HCT116 (cell line): ENCODE data around the gene CAT. TPM values are rescaled to one million over a fixed set of nuclear protein-coding genes. Genes with fewer than 3 reads are reported as not detected.

Source experiments
- ATAC-seq: fragments of 200-7000 bp; cut with Tn5 transposase; 2 replicates; pipeline ENCODE4 v1.9.1; 2020; ENCODE audit warnings: mild to moderate bottlenecking, moderate library complexity
- BruUV-seq: library from RNA; stranded (reverse); fragments of 400-500 nt; replicated peaks from 2 replicates; lab custom pipeline; 2021; lab: Mats Ljungman, UMichigan
- CTCF ChIA-PET: fragments of 300-600 bp; sonication (Branson Sonifier 250); formaldehyde crosslinking; loops from one replicate; lab custom pipeline; 2021; ENCODE audit warnings: antibody characterized with exemption; lab: Charles Lee
- POLR2A ChIA-PET: fragments of 300-600, 350-600 bp; sonication (Branson Sonifier 250); formaldehyde crosslinking; loops from one replicate; lab custom pipeline; 2021; ENCODE audit warnings: antibody characterized with exemption; lab: Charles Lee
- RAD21 ChIA-PET, 2 experiments: fragments of 300-600 bp; sonication (Branson Sonifier 250); formaldehyde crosslinking; loops; one replicate each; lab custom pipeline; 2023; ENCODE audit warnings: low total read pairs in 2 of 2; ENCODE audit not compliant: uncharacterized antibody in 2 of 2, unreplicated experiment in 2 of 2, low non-redundant PET in 1 of 2; lab: Charles Lee
- DNase-seq: peaks from one replicate; pipeline ENCODE4 v3.0.0-alpha.2; 2010; ENCODE audit warnings: low read depth, low spot score
- H2AFZ ChIP-seq: fragments of 200-600 bp; shearing (Covaris generic), sonication (generic); 2 replicates; pipeline ENCODE4 v1.6.1; 2017; ENCODE audit warnings: low read depth, mixed run types, mixed read lengths, antibody characterized with exemption, low read length; ENCODE audit not compliant: poor library complexity, severe bottlenecking
- H3K27ac ChIP-seq: 2 replicates; pipeline ENCODE4 v1.5.1; 2012; ENCODE audit warnings: low read depth, low read length
- H3K27me3 ChIP-seq: fragments of 200-600 bp; sonication (generic); 2 replicates; pipeline ENCODE4 v1.6.1; 2016; ENCODE audit warnings: mixed run types, low read length, mixed read lengths; ENCODE audit not compliant: insufficient read depth
- H3K36me3 ChIP-seq, 2 experiments: fragments of 200-500 bp in 1 of 2; fragments of 200-600 bp in 1 of 2; sonication (Bioruptor generic) in 1 of 2; sonication (generic) in 1 of 2; 2 replicates each; pipeline versions ENCODE4 v1.5.1 to v1.6.1; 2014 to 2016; ENCODE audit warnings: low read length in 2 of 2, inconsistent platforms in 1 of 2, mixed read lengths in 1 of 2, mixed run types in 1 of 2; ENCODE audit not compliant: insufficient read depth in 2 of 2, control insufficient read depth in 1 of 2
- H3K4me1 ChIP-seq, 2 experiments: fragments of 200-600 bp in 1 of 2; sonication (generic) in 1 of 2; 2 replicates each; pipeline versions ENCODE4 v1.5.1 to v1.6.1; 2012 to 2017; ENCODE audit warnings: low read length in 2 of 2, inconsistent platforms in 1 of 2, mild to moderate bottlenecking in 1 of 2, mixed read lengths in 1 of 2, mixed run types in 1 of 2, moderate library complexity in 1 of 2; ENCODE audit not compliant: insufficient read depth in 2 of 2, control insufficient read depth in 1 of 2
- H3K4me2 ChIP-seq: fragments of 200-600 bp; sonication (generic); 2 replicates; pipeline ENCODE4 v1.6.1; 2017; ENCODE audit warnings: mixed run types, low read length, mixed read lengths
- H3K4me3 ChIP-seq, 2 experiments: fragments of 200-600 bp in 1 of 2; sonication (generic) in 1 of 2; replicated peaks in 1 of 2; 2 replicates each; pipeline ENCODE4 v1.5.1; 2011 to 2016; ENCODE audit warnings: low read length in 2 of 2, control low read depth in 1 of 2, low read depth in 1 of 2, mild to moderate bottlenecking in 1 of 2, mixed read lengths in 1 of 2, mixed run types in 1 of 2
- H3K79me2 ChIP-seq: fragments of 200-600 bp; sonication (generic); 2 replicates; pipeline ENCODE4 v1.6.1; 2017; ENCODE audit warnings: mild to moderate bottlenecking, mixed run types, low read length, moderate library complexity, mixed read lengths; ENCODE audit not compliant: insufficient read depth
- H3K9ac ChIP-seq: fragments of 200-600 bp; sonication (generic); 2 replicates; pipeline ENCODE4 v1.6.1; 2016; ENCODE audit warnings: low read length, mixed read lengths
- H3K9me2 ChIP-seq: fragments of 200-600 bp; sonication (generic), shearing (Covaris generic); 2 replicates; pipeline ENCODE4 v1.6.1; 2017; ENCODE audit warnings: mixed run types, mild to moderate bottlenecking, moderate library complexity; ENCODE audit not compliant: insufficient read depth
- H3K9me3 ChIP-seq, 2 experiments: fragments of 200-500 bp in 1 of 2; fragments of 200-600 bp in 1 of 2; sonication (Bioruptor generic) in 1 of 2; sonication (generic) in 1 of 2; 2 replicates each; pipeline ENCODE4 v1.6.1; 2014 to 2017; ENCODE audit warnings: low read length in 2 of 2, mixed read lengths in 2 of 2, inconsistent platforms in 1 of 2, low read depth in 1 of 2, mild to moderate bottlenecking in 1 of 2, mixed run types in 1 of 2, moderate library complexity in 1 of 2; ENCODE audit not compliant: control insufficient read depth in 1 of 2, insufficient read depth in 1 of 2
- H4K20me1 ChIP-seq: fragments of 200-600 bp; sonication (generic), shearing (Covaris generic); 2 replicates; pipeline ENCODE4 v1.6.1; 2017; ENCODE audit warnings: mixed run types, mild to moderate bottlenecking, moderate library complexity; ENCODE audit not compliant: insufficient read depth
- EZH2 ChIP-seq: fragments of 200-600 bp; sonication (generic); IDR thresholded peaks from 2 replicates; pipeline ENCODE4 v1.6.1; 2017; ENCODE audit warnings: antibody characterized with exemption, mixed run types
- FOSL1 ChIP-seq: IDR thresholded peaks from 2 replicates; pipeline ENCODE4 v1.6.1; 2012; ENCODE audit warnings: low read depth
- RAD21 ChIP-seq: IDR thresholded peaks from 2 replicates; pipeline ENCODE4 v1.6.1; 2012; ENCODE audit warnings: low read depth, mild to moderate bottlenecking
- SIN3A ChIP-seq: IDR thresholded peaks from 2 replicates; pipeline ENCODE4 v1.6.1; 2012; ENCODE audit warnings: low read depth
- SRF ChIP-seq: IDR thresholded peaks from 2 replicates; pipeline ENCODE4 v1.6.1; 2012; ENCODE audit warnings: low read depth
- intact Hi-C: fragments of 100-400 bp; cut with micrococcal nuclease; formaldehyde crosslinking; loops from 2 replicates; pipeline ENCODE4 v1.10.0; 2022
- total RNA-seq: library from RNA; stranded (reverse); gene quantifications from one replicate; pipeline ENCODE4 v1.2.1, GENCODE V29; 2021; ENCODE audit not compliant: unreplicated experiment
- TF ChIP-seq, protein P1 (sequence below): IDR thresholded peaks from 2 replicates; pipeline ENCODE4 v1.6.1; 2012
- TF ChIP-seq, protein P2 (sequence below): IDR thresholded peaks from 2 replicates; pipeline ENCODE4 v1.6.1; 2011; ENCODE audit warnings: mild to moderate bottlenecking, low read length, moderate library complexity; ENCODE audit not compliant: insufficient replicate concordance; ENCODE audit errors: extremely low read depth
- TF ChIP-seq, protein P3 (sequence below), 3 experiments: fragments of 200-600 bp in 1 of 3; sonication (generic) in 1 of 3; IDR thresholded peaks in 2 of 3; conservative IDR thresholded peaks in 1 of 3; 2 replicates each; pipeline ENCODE4 v1.5.1; 2012 to 2017; ENCODE audit warnings: low read depth in 2 of 3, low read length in 2 of 3, antibody characterized with exemption in 1 of 3, borderline replicate concordance in 1 of 3, control low read depth in 1 of 3, mild to moderate bottlenecking in 1 of 3, mixed read lengths in 1 of 3, mixed run types in 1 of 3, moderate library complexity in 1 of 3; ENCODE audit not compliant: insufficient read depth in 1 of 3
- TF ChIP-seq, protein P4 (sequence below): IDR thresholded peaks from 2 replicates; pipeline ENCODE4 v1.6.1; 2012; ENCODE audit warnings: low read depth

CAT gene
- total RNA-seq, 1 experiment from 2014 or later = 50.9 TPM

DNA sequence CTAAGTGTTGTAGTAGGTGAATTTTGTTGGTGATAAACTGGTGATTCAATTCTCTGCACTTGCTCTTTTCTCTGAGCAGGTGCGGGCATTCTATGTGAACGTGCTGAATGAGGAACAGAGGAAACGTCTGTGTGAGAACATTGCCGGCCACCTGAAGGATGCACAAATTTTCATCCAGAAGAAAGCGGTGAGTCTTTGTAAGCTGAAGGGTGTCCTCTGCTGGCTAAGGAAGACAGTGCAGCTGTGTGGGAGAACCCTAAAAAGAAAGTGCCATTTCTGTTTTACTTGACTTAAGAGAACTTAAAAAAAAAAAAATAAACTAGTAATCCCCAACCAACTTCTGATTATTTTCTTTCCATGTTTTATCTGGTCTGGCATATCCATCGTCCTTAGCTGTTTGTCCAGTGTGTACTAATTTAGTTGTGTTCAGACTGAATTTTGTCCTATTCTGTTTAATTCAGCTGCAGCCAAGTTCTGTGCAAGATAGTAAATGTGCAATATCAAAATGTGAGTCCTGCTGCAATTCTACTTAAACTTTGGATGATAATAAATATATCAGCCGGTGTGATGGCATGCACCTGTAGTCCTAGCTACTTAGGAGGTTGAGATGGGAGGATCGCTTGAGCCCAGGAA, 29.6 kb downstream of the CAT start:
- DNase-seq (peak; percentile 28), ATAC-seq (peak; percentile 81)
- Histone ChIP-seq H3K27me3 (no peaks in the 10 kb centered on the region), H3K9ac (no peak overlapping the region), H3K36me3 (peaks cover 22 to 34% of the 10 kb centered on the region in 2 experiments; a peak in 3 of 4 replicates), H3K4me1 (no peaks in the 10 kb centered on the region), H3K4me2 (no peak overlapping the region), H3K27ac (no peak overlapping the region), H4K20me1 (no peaks in the 10 kb centered on the region), H3K79me2 (no peaks in the 10 kb centered on the region), H3K9me3 (no peaks in the 10 kb centered on the region), H3K9me2 (no peaks in the 10 kb centered on the region), H2AFZ (no peak overlapping the region), H3K4me3 (no peak overlapping the region)
- TF ChIP-seq SRF (no peak), SIN3A (no peak), EZH2 (no peak), FOSL1 (no peak), RAD21 (peak; percentile 79)
- TF ChIP-seq, protein P1, sequence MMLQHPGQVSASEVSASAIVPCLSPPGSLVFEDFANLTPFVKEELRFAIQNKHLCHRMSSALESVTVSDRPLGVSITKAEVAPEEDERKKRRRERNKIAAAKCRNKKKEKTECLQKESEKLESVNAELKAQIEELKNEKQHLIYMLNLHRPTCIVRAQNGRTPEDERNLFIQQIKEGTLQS = no peak
- TF ChIP-seq, protein P2, sequence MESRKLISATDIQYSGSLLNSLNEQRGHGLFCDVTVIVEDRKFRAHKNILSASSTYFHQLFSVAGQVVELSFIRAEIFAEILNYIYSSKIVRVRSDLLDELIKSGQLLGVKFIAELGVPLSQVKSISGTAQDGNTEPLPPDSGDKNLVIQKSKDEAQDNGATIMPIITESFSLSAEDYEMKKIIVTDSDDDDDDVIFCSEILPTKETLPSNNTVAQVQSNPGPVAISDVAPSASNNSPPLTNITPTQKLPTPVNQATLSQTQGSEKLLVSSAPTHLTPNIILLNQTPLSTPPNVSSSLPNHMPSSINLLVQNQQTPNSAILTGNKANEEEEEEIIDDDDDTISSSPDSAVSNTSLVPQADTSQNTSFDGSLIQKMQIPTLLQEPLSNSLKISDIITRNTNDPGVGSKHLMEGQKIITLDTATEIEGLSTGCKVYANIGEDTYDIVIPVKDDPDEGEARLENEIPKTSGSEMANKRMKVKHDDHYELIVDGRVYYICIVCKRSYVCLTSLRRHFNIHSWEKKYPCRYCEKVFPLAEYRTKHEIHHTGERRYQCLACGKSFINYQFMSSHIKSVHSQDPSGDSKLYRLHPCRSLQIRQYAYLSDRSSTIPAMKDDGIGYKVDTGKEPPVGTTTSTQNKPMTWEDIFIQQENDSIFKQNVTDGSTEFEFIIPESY = no peak
- TF ChIP-seq, protein P3, sequence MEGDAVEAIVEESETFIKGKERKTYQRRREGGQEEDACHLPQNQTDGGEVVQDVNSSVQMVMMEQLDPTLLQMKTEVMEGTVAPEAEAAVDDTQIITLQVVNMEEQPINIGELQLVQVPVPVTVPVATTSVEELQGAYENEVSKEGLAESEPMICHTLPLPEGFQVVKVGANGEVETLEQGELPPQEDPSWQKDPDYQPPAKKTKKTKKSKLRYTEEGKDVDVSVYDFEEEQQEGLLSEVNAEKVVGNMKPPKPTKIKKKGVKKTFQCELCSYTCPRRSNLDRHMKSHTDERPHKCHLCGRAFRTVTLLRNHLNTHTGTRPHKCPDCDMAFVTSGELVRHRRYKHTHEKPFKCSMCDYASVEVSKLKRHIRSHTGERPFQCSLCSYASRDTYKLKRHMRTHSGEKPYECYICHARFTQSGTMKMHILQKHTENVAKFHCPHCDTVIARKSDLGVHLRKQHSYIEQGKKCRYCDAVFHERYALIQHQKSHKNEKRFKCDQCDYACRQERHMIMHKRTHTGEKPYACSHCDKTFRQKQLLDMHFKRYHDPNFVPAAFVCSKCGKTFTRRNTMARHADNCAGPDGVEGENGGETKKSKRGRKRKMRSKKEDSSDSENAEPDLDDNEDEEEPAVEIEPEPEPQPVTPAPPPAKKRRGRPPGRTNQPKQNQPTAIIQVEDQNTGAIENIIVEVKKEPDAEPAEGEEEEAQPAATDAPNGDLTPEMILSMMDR (IDR thresholded peaks at IDR 0.05 in 2 of 3, conservative IDR thresholded peaks at IDR 0.05 in 1 of 3; ENCODE audit: borderline replicate concordance in 1 of 3, insufficient read depth in 1 of 3, low read depth in 2 of 3, low read length in 2 of 3) = peak; percentile 78 to 87 (median 82)
- TF ChIP-seq, protein P4, sequence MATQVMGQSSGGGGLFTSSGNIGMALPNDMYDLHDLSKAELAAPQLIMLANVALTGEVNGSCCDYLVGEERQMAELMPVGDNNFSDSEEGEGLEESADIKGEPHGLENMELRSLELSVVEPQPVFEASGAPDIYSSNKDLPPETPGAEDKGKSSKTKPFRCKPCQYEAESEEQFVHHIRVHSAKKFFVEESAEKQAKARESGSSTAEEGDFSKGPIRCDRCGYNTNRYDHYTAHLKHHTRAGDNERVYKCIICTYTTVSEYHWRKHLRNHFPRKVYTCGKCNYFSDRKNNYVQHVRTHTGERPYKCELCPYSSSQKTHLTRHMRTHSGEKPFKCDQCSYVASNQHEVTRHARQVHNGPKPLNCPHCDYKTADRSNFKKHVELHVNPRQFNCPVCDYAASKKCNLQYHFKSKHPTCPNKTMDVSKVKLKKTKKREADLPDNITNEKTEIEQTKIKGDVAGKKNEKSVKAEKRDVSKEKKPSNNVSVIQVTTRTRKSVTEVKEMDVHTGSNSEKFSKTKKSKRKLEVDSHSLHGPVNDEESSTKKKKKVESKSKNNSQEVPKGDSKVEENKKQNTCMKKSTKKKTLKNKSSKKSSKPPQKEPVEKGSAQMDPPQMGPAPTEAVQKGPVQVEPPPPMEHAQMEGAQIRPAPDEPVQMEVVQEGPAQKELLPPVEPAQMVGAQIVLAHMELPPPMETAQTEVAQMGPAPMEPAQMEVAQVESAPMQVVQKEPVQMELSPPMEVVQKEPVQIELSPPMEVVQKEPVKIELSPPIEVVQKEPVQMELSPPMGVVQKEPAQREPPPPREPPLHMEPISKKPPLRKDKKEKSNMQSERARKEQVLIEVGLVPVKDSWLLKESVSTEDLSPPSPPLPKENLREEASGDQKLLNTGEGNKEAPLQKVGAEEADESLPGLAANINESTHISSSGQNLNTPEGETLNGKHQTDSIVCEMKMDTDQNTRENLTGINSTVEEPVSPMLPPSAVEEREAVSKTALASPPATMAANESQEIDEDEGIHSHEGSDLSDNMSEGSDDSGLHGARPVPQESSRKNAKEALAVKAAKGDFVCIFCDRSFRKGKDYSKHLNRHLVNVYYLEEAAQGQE = no peak
- intact Hi-C loops = loop anchor here (1.0 to 2.0 kb wide), 2 partner anchors 102 to 294 kb away; no protein-coding TSS in a partner anchor
- BruUV-seq = no TSS peak
- RAD21 ChIA-PET = interaction anchor here (0.7 to 1.3 kb wide), 4 partner anchors 102 to 421 kb away, joined by 3 to 6 read pairs (median 4); no protein-coding TSS in a partner anchor
- CTCF ChIA-PET = interaction anchor here (0.8 to 2.9 kb wide), 9 partner anchors 9 to 480 kb away, joined by 3 to 37 read pairs (median 4); partner anchors contain the start of gene CAT
- POLR2A ChIA-PET = no interaction called here
